K562 (cell line): ENCODE results near the gene DPP9.

ENCODE experiments used
- KAT7 ChIP-seq: sonication (generic); formaldehyde crosslinking; IDR thresholded peaks from 2 replicates; pipeline ENCODE4 v1.8.0; 2022; ENCODE audit warnings: missing genetic modification reagents, mild to moderate bottlenecking, borderline replicate concordance
- MAFK ChIP-seq: IDR thresholded peaks from 2 replicates; pipeline ENCODE4 v1.6.1; 2011; ENCODE audit warnings: low read length, improper control_type of control experiment
- NFE2 ChIP-seq: IDR thresholded peaks from 2 replicates; pipeline ENCODE4 v1.6.1; 2014; ENCODE audit warnings: antibody characterized with exemption, low read depth
- PCBP2 ChIP-seq: fragments of 200-400 bp; formaldehyde crosslinking; IDR thresholded peaks from 2 replicates; pipeline ENCODE4 v1.6.1; 2018; ENCODE audit warnings: low read length, low read depth, mild to moderate bottlenecking, moderate library complexity; ENCODE audit not compliant: poor library complexity, severe bottlenecking
- RBFOX2 ChIP-seq: fragments of 200-400 bp; formaldehyde crosslinking; IDR thresholded peaks from 2 replicates; pipeline ENCODE4 v1.6.1; 2017; ENCODE audit warnings: low read depth, mild to moderate bottlenecking, low read length, moderate library complexity
- ZFP30 ChIP-seq: fragments of 250-450 bp; sonication (Bioruptor Pico); IDR thresholded peaks from 2 replicates; pipeline ENCODE4 v1.8.0; 2022; ENCODE audit warnings: moderate library complexity, mild to moderate bottlenecking, inconsistent platforms, borderline replicate concordance
- ZNF24 ChIP-seq: fragments of 450-650 bp; IDR thresholded peaks from 2 replicates; pipeline ENCODE4 v1.6.1; 2016
- ZNF431 ChIP-seq: sonication (generic); formaldehyde crosslinking; IDR thresholded peaks from 2 replicates; pipeline ENCODE4 v1.8.0; 2022; ENCODE audit warnings: mild to moderate bottlenecking, missing genetic modification reagents
- ZNF644 ChIP-seq: fragments of 200-800 bp; sonication (Bioruptor generic); IDR thresholded peaks from 2 replicates; pipeline ENCODE4 v1.6.1; 2016; ENCODE audit warnings: low read depth, missing genetic modification characterization, missing compliant biosample characterization
- ZNF830 ChIP-seq: fragments of 250-450 bp; sonication (Bioruptor Pico); IDR thresholded peaks from 2 replicates; pipeline ENCODE4 v1.5.0; 2021; ENCODE audit warnings: mild to moderate bottlenecking
- TF ChIP-seq, protein P1 (sequence below): fragments of 450-650 bp; IDR thresholded peaks from 2 replicates; pipeline ENCODE4 v1.6.1; 2016; ENCODE audit warnings: borderline replicate concordance
- TF ChIP-seq, protein P2 (sequence below), 3 experiments: IDR thresholded peaks in 2 of 3; conservative IDR thresholded peaks in 1 of 3; 2 replicates each; pipeline ENCODE4 v1.5.1; 2011 to 2012; ENCODE audit warnings: low read length in 3 of 3, mild to moderate bottlenecking in 3 of 3, control low read depth in 2 of 3, improper control_type of control experiment in 1 of 3, inconsistent platforms in 1 of 3, low read depth in 1 of 3, mixed read lengths in 1 of 3, moderate library complexity in 1 of 3; ENCODE audit not compliant: insufficient read depth in 2 of 3
- TF ChIP-seq, protein P3 (sequence below): sonication (generic); formaldehyde crosslinking; IDR thresholded peaks from 2 replicates; pipeline ENCODE4 v1.8.0; 2023; ENCODE audit warnings: missing genetic modification reagents, mild to moderate bottlenecking, borderline replicate concordance
- TF ChIP-seq, protein P4 (sequence below): fragments of 450-650 bp; formaldehyde crosslinking; IDR thresholded peaks from 2 replicates; pipeline ENCODE4 v1.4.0; 2020; ENCODE audit warnings: mild to moderate bottlenecking, moderate library complexity

DNA sequence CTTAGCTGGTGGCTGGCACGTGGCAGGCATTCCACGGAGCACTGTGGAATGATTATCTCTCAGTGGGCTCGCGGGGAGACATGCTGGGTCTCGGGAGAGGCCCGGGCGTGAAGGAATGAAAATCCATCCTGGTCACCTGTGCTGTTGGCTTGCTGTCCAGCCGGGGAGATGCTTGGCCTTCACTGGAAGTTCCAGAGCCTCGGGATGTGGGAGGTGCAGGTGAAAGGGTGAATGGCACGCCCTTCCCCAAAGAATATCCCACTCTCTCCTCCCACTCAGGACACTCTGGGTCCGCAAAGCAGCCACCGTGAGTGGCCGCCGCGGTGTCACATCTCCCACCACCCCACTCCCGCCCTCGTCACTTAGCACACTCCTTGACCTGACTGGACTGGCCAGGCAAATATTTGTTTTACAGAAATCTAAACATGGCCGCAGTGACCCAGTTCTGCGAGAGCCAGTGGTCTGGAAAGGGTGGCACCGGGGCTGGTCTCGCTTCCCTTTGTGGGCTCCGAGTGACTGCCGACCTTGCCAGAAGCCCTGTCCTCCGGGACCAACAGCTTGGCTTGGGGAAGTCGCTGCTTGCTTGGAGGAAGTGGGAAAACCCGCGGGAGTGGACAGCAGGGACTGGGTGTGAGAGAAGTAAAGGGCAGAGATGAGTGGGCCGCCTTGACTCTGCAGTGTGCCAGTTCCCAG is 8.0 kb downstream of the DPP9 start:
- no peak for TF ChIP-seq KAT7 (CRISPR knock-in tag)
- TF ChIP-seq, protein P1, sequence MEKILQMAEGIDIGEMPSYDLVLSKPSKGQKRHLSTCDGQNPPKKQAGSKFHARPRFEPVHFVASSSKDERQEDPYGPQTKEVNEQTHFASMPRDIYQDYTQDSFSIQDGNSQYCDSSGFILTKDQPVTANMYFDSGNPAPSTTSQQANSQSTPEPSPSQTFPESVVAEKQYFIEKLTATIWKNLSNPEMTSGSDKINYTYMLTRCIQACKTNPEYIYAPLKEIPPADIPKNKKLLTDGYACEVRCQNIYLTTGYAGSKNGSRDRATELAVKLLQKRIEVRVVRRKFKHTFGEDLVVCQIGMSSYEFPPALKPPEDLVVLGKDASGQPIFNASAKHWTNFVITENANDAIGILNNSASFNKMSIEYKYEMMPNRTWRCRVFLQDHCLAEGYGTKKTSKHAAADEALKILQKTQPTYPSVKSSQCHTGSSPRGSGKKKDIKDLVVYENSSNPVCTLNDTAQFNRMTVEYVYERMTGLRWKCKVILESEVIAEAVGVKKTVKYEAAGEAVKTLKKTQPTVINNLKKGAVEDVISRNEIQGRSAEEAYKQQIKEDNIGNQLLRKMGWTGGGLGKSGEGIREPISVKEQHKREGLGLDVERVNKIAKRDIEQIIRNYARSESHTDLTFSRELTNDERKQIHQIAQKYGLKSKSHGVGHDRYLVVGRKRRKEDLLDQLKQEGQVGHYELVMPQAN = no peak
- TF ChIP-seq PCBP2 = no peak
- no peak for TF ChIP-seq ZNF431
- TF ChIP-seq ZFP30 (CRISPR knock-in tag) = no peak
- TF ChIP-seq MAFK = no peak
- TF ChIP-seq, protein P2, sequence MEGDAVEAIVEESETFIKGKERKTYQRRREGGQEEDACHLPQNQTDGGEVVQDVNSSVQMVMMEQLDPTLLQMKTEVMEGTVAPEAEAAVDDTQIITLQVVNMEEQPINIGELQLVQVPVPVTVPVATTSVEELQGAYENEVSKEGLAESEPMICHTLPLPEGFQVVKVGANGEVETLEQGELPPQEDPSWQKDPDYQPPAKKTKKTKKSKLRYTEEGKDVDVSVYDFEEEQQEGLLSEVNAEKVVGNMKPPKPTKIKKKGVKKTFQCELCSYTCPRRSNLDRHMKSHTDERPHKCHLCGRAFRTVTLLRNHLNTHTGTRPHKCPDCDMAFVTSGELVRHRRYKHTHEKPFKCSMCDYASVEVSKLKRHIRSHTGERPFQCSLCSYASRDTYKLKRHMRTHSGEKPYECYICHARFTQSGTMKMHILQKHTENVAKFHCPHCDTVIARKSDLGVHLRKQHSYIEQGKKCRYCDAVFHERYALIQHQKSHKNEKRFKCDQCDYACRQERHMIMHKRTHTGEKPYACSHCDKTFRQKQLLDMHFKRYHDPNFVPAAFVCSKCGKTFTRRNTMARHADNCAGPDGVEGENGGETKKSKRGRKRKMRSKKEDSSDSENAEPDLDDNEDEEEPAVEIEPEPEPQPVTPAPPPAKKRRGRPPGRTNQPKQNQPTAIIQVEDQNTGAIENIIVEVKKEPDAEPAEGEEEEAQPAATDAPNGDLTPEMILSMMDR (IDR thresholded peaks at IDR 0.05 in 2 of 3, conservative IDR thresholded peaks at IDR 0.05 in 1 of 3; ENCODE audit: insufficient read depth in 2 of 3, low read depth in 1 of 3, low read length in 3 of 3) = no peak
- TF ChIP-seq, protein P3, sequence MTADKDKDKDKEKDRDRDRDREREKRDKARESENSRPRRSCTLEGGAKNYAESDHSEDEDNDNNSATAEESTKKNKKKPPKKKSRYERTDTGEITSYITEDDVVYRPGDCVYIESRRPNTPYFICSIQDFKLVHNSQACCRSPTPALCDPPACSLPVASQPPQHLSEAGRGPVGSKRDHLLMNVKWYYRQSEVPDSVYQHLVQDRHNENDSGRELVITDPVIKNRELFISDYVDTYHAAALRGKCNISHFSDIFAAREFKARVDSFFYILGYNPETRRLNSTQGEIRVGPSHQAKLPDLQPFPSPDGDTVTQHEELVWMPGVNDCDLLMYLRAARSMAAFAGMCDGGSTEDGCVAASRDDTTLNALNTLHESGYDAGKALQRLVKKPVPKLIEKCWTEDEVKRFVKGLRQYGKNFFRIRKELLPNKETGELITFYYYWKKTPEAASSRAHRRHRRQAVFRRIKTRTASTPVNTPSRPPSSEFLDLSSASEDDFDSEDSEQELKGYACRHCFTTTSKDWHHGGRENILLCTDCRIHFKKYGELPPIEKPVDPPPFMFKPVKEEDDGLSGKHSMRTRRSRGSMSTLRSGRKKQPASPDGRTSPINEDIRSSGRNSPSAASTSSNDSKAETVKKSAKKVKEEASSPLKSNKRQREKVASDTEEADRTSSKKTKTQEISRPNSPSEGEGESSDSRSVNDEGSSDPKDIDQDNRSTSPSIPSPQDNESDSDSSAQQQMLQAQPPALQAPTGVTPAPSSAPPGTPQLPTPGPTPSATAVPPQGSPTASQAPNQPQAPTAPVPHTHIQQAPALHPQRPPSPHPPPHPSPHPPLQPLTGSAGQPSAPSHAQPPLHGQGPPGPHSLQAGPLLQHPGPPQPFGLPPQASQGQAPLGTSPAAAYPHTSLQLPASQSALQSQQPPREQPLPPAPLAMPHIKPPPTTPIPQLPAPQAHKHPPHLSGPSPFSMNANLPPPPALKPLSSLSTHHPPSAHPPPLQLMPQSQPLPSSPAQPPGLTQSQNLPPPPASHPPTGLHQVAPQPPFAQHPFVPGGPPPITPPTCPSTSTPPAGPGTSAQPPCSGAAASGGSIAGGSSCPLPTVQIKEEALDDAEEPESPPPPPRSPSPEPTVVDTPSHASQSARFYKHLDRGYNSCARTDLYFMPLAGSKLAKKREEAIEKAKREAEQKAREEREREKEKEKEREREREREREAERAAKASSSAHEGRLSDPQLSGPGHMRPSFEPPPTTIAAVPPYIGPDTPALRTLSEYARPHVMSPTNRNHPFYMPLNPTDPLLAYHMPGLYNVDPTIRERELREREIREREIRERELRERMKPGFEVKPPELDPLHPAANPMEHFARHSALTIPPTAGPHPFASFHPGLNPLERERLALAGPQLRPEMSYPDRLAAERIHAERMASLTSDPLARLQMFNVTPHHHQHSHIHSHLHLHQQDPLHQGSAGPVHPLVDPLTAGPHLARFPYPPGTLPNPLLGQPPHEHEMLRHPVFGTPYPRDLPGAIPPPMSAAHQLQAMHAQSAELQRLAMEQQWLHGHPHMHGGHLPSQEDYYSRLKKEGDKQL (CRISPR knock-in tag) = no peak
- no peak for TF ChIP-seq ZNF24
- TF ChIP-seq, protein P4, sequence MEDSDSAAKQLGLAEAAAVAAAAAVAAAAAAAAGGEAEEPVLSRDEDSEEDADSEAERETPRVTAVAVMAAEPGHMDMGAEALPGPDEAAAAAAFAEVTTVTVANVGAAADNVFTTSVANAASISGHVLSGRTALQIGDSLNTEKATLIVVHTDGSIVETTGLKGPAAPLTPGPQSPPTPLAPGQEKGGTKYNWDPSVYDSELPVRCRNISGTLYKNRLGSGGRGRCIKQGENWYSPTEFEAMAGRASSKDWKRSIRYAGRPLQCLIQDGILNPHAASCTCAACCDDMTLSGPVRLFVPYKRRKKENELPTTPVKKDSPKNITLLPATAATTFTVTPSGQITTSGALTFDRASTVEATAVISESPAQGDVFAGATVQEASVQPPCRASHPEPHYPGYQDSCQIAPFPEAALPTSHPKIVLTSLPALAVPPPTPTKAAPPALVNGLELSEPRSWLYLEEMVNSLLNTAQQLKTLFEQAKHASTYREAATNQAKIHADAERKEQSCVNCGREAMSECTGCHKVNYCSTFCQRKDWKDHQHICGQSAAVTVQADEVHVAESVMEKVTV = no peak
- no peak for TF ChIP-seq NFE2
- TF ChIP-seq ZNF644 (tag) = no peak
- no peak for TF ChIP-seq ZNF830 (CRISPR knock-in tag)
- no peak for TF ChIP-seq RBFOX2
